GM04504 (cell line): Measurements from ENCODE around the gene ENTREP1.
"Not testable (repeated sequence)": the region's sequence is repeated elsewhere in the genome, so short reads cannot be mapped to it uniquely, and the experiment has no call there.

ENCODE experiments used
- DNase-seq: peaks from one replicate; pipeline ENCODE4 v3.0.0-alpha.2; 2012; ENCODE audit warnings: low read depth

Gene ENTREP1

DNA sequence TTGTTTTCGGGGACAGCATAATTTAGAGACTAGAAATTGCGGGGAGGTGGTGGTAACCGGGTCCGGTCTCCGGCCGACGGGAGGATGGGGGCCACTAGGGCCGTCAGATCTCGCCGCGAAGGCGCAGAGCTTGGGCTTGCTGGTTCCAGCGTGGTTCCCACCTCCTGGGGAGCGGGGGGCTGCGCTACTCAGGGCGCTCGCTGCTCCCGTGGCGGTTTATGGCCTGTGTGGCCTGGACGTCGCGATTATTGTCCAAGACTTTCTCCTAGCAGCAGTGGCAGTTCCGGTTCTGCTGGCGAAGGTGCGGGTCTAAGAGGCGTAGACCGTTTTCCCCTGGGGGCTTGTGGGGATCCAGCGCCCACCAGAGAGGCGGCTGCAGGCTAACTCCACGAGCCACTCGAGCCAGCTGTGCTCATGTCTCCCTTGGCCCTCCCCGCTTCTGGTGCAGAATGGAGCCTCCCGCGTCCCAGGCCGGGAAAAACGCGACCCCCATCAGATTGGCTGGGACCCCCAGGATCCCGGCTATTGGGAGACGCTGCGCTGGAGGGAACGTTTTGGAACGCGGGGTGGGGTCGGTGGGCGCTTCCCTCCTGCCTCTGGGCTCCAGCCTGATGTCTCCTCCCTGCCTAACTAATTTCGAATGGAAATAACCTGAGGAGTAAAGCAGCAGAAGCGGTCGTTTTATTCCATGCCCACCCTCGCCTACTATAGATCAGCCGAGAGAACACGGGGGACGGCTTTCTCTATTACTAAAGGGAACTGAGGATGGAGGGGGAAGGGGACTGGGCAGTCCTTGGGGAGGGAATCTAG is 87.1 kb downstream of the ENTREP1 start:
- DNase-seq, result no peak

DNA sequence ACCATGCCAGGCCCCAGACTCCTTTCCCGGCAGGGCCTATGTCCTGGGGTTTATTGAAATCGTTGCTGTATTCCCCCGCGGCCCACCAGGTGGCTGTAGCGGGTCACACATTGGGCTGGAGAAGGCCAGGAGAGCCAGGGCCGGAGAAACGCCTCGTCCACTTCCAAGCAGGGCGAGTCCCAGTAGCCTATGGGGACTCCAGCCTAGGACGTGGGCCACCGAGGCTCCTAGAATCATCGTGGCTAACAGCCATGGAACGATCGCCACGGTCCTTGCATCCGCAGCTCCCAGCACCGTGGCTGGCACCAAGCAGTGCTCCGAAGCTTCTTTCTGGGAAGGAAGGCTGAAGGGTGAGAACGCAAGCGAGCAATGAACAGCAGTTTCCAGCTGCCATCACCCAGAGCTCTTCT is 87.7 kb downstream of the ENTREP1 start:
- DNase-seq, result peak; percentile 32

DNA sequence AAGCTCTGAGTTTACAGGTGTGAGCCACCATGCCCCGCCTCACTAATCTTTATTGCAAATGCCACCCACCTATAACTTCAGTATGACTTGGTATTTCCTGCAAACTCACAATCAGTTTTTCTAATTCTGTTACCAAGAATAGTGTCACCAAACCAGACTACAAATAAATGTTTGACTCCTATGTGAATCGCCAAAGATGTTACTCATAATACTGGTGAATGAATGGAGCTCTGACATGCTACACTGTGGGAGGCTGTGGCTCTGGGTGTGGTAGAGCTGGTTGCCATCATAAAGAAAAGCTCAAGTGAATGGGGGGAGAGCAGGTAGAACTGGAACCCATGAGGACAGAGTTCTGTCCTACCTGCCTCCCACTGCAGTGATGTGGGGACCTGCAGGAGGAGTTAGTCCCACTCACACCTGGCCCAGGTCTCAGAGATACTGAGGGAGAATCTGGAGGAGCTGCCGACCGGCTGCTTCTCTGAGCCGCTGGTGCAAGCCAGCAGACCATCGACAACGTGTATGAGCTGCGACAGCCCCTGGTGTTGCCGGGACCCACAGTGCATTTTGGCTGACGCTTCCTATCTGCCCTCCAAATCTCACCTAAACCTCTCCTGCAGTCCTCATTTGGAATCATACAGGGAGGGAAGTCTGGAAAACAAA is 95.7 kb downstream of the ENTREP1 start:
- no peak for DNase-seq

DNA sequence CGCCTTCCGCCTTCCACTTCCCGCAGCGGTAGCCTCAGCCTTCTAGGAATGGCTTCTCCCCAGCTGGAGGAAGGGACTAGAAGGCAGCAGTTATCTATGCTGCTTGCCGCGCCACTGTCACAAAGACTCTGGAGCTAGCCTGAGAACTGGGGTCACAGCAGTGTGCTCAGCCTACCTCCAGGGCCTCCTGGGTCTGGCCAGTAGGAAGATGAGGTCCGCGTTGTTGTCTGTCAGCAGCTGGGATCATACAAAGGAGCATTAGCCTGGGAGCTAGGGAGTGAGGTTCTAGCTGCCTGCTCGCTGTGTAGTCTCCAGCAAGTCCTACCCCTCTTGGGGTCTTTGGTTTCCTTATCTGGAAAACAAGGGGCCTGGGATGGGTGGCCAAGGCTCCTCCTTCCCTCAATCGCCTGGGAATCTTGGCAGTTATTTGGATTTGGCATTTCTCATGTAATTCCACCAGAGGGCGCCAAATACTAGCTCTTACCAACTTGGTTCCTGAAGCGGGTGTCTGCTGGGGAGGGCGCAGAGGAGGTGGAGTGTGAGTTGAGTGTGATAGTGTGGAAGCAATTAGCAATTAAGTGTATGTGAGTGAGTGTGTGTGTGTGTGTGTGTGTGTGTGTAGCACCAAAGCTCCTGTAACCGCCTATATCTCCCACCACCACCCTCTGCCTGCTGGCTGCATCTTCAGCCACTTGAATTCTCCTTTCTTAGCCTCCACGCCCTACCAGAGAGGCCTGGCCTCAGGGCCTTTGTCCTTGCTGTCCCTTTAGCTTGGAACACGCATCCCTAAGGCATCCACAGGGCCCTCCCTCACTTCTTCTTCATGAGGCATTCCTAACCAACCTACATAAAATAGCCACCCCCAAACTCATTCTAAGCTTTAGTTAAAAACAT is 97.1 kb downstream of the ENTREP1 start:
- no peak for DNase-seq

DNA sequence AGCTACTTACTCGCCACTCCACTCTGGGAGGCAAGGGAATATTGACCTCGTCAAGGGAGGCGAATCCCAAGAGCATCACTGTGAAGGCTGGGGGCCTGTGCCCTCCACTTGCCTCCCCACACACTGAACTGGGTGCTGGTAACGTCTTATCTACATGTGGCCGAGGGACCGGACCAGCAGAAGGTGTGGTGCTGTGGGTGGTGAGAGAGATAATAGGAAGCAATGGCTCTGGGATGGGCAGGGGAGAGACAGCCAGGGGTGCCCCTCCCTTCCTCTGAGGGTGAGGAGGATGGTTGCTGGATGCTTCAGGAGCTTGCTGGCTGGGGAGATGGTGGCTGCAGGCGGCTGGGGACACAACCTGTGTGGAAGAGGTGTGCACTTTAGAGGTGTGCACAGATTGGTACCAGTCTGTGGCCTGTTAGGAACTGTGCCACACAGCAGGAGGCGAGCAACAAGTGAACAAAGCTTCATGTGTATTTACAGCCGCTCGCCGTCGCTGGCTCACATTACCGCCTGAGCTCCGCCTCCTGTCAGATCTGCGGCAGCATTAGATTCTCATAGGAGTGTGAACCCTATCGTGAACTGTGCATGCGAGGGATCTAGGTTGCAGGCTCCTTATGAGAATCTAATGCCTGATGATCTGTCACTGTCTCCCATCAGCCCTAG is 100.3 kb downstream of the ENTREP1 start:
- no peak for DNase-seq

DNA sequence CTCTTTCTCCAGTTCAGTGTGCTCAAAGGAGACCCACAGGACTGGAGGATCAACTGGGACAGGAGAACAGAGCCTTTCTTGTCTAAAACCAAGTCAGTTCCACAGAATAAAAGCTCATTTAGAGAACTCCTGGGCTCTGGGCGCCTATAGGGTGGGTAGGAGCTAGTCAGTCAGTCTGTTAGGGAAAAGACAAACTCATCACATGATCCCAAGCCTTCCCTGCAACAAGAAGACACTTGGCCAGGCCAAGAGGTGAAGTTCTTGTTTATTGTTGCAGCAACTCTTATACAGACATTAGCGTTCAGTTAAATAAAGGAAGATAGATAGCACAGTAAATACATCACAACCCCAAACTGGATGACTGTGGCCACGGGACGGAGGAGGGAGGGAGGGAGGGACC is 102.3 kb downstream of the ENTREP1 start:
- no peak for DNase-seq

DNA sequence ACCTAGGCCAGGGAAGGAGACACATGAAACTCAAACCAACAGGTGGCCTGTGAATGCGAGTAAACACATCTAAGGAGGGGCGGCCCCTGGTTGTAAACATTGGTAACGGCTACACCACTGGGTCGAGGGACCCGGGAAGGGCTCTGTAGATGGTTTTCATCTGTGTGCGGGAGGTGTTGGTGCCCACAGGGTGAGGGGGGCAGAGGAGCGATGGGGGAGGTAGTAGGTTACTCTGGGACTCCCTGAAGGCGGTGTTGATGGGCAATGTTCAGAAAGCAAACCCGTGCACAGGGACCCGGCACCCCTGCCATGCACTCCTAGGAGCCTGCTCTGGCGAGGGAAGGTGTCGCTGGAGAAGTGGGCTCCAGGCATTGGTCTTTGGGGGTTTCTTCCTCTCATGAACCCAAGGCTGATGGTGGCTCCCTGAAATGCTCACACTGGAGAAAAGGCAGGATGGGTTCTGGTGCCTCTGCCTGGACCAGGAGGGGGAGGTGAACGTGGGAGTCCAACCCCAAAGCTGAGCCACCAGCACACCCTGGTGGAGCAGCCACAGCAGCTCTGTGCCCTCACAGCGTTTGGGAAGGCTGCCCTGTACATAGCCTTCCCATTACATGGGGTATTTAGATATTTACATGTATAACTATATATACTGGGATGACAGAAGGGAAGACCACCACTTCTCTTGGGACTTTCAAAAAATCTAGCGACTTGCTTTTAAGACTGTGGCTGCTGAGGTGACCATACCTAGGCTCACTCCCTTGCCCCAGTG is 103.2 kb downstream of the ENTREP1 start:
- DNase-seq, result no peak

DNA sequence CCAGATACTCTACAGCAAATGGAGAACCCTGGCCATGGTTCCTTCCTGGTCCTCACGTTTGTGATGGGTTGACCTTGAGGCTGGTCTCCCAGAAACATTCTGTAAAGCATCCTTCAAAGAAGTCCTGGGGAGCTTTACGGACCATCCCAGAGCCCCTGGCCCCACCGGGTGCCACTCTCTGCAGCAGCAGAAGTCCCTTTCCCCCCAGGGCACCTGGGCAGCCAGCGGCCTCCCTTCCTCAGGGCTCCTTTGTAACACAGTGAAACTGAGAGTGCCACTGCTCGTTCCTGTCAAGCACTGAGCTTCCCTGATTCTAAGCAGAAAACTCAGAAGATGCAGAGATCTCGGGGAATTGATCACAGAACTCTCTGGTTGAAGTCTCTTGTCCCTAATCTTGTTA is 104.3 kb downstream of the ENTREP1 start:
- no peak for DNase-seq

DNA sequence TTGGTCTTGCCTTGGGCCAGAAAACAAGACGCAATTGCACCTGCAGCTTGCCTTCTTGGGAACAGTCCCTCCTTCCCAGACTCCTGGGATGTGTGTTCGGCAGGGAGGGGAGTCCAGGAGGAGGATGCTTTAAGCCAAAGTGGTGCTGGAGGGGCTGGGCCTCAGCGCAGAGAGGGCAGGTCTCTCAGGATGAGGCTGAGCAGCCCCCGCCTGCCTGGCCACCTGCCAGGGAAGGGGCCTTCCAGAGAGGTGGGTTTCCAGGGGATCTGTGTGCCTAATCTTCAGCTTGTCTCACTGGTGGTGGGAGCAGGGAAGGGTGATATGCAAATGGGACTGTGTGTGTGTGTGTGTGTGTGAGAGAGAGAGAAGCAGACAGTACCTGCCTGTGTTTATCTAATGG is 105.2 kb downstream of the ENTREP1 start:
- DNase-seq, result no peak

DNA sequence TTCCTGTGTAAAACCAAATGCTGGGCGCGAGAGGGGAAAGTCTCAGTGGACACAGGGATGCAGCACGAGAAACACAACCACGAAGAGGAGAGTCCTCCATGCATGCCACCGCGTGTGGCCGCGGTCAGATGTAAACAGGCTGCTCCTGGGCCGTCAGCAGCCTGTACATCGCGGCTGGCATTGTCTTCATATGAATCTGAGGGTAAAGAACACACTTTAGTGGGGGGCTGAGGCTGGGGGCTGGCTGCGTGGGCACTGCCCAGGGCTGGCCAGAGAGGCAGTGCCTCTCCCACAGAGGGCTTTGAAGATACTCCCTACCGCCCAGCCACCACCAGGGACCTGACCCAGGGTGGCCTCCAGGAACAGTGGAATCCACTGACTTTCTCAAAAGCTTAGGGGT is 106.2 kb downstream of the ENTREP1 start:
- no peak for DNase-seq

DNA sequence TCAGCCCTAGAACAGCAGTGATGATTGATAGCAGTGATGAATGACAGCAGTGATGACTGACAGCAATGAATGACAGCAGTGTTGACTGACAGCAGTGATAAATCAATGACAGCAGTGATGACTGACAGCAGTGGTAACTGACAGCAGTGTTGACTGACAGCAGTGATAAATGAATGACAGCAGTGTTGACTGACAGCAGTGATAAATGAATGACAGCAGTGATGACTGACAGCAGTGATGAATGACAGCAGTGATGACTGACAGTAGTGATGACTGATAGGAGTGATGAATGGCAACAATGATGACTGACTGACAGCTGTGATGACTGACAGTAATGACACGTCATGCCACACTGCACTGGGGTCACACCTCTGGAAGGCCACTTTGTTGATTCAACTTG is 106.8 kb downstream of the ENTREP1 start:
- no peak for DNase-seq

DNA sequence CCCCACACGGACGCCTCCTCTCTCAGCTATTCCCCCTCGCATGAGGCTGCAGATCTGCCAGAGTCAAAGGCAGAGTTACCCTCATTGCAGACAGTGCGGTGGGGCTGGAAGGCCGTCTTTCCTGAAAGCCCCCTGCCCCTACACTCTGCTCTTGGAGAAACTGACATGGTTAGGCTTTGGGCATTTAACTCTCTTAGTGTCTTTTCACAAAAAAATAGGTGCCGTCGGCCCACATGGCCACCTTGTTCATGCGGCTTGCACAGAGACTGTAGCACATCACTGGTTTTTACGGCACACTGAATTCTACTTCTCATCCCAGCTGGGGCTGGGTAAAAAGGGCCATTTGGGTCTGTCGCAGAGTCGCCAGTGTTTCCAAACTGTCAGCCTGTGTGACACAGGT is 107.6 kb downstream of the ENTREP1 start:
- no peak for DNase-seq

DNA sequence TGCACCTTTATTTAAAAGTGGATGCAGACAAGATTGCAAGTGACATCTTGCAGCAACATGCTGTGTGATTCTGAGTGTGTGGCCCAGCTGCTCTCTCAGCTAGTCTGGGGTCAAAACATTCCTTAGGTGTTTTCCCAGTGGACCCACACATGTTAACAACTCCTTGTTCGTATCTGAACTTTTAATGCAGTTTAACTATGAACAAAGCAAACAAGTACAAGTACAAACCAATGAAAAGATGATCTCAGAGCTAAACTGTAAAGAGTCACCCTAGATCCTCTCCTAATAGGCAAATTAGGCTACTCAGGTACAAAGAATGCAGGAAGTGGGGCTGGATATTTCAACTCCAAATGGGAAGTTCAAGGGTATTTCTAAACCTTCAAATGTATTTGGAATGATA is 108.4 kb downstream of the ENTREP1 start:
- no peak for DNase-seq

DNA sequence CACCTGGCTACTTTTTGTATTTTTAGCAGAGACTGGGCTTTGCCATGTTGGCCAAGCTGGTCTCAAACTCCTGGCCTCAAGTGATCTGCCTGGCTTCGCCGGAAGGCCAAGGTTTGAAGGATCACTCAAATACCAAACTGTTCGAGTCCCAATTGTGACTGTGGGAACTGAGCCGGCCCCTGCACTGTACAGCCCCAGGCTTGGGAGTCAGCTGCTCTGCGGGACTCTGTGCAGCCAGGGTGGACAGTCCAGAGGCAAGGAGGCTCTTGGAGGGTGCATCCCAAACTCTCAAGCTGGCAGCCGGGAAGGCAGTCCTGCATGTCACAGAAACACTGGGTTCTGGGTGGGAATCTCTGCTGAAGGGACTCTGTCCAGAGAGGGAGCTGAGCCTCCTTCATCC is 109.0 kb downstream of the ENTREP1 start:
- DNase-seq, result no peak

DNA sequence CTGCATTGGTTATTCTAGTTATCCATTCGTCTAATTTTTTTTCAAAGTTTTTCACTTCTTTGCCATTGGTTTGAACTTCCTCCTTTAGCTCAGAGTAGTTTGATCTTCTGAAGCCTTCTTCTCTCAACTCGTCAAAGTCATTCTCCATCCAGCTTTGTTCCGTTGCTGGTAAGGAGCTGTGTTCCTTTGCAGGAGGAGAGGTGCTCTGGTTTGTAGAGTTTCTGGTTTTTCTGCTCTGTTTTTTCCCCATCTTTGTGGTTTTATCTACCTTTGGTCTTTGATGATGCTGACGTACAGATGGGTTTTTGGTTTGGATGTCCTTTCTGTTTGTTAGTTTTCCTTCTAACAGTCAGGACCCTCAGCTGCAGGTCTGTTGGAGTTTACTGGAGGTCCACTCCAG is 114.6 kb downstream of the ENTREP1 start:
- DNase-seq, result not testable (repeated sequence)

DNA sequence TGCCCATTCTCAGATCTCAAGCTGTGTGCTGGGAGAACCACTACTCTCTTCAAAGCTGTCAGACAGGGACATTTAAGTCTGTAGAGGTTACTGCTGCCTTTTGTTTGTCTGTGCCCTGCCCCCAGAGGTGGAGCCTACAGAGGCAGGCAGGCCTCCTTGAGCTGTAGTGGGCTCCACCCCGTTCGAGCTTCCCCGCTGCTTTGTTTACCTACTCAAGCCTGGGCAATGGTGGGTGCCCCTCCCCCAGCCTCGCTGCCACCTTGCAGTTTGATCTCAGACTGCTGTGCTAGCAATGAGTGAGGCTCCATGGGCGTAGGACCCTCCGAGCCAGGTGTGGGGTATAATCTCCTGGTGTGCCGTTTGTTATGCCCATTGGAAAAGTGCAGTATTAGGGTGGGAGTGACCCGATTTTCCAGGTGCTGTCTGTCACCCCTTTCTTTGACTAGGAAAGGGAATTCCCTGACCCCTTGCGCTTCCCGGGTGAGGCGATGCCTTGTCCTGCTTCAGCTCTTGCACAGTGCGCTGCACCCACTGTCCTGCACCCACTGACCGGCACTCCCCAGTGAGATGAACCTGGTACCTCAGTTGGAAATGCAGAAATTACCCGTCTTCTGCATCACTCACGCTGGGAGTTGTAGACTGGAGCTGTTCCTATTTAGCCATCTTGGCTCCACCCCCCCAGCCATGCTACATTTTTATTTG is 115.4 kb downstream of the ENTREP1 start:
- not testable (repeated sequence) for DNase-seq
